Measurements from ENCODE around the gene MRPL52. TPM values are rescaled to one million over a fixed set of nuclear protein-coding genes. Genes with fewer than 3 reads are reported as not detected.

MRPL52 gene
- total and polyA plus RNA-seq, 8 donors = 25.2 to 194 (median 134) TPM; not detected in 1

DNA sequence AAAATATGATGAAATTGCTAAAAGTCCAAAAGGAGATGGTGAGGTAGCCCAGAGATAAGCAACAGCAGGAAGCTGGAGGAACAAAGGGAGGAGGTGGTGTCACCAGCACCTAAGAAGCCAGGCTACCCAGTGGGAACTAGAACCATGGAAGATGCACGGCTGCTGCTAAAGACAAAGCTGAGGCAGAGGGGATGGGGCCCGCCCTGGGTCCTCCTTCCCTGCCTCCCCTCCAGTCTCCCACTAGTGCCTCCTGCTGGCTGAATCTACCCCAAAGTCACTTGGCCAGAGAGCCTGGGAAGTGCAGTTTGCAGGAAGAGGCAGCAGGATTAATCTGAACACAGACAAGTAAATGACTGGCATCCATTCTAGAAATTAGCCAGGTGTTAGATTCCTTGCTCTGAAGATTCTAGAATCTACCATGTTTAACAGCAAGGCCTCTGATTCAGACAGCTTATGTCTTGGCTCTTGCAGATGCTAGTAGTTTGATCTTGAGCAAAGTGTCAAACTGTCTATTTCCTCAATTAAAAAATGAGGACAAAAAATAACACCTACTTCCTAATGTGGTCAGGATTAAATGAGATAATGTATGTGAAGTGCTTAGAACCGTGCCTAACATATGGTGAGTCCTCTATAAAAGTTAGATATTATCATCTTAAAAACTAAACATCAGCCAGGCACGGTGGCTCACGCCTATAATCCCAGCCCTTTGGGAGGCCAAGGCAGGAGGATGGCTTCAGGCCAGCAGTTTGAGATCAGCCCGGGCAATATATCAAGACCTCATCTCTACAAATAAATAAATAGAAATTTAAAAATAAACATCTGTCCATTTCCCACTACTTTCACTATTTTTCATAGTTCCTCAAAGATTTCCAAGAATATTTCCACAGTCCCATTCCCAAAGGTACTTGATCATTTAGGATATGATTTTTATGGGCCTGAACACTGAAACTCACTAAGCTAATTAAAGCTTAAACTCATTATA lies 36.0 kb downstream of the MRPL52 start:
- no peaks in the 10 kb centered on the region for H3K36me3 ChIP-seq
- no peak overlapping the region for H3K4me3 ChIP-seq
- H3K9me3 ChIP-seq = no peaks in the 10 kb centered on the region
- no peaks in the 10 kb centered on the region for H3K27me3 ChIP-seq
- TF ChIP-seq EP300 (IDR thresholded peaks at IDR 0.05) (no peak), POLR2A (IDR thresholded peaks at IDR 0.05) (no peak), POLR2AphosphoS5 (IDR thresholded peaks at IDR 0.05) (no peak)
- TF ChIP-seq, protein P1, sequence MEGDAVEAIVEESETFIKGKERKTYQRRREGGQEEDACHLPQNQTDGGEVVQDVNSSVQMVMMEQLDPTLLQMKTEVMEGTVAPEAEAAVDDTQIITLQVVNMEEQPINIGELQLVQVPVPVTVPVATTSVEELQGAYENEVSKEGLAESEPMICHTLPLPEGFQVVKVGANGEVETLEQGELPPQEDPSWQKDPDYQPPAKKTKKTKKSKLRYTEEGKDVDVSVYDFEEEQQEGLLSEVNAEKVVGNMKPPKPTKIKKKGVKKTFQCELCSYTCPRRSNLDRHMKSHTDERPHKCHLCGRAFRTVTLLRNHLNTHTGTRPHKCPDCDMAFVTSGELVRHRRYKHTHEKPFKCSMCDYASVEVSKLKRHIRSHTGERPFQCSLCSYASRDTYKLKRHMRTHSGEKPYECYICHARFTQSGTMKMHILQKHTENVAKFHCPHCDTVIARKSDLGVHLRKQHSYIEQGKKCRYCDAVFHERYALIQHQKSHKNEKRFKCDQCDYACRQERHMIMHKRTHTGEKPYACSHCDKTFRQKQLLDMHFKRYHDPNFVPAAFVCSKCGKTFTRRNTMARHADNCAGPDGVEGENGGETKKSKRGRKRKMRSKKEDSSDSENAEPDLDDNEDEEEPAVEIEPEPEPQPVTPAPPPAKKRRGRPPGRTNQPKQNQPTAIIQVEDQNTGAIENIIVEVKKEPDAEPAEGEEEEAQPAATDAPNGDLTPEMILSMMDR (IDR thresholded peaks at IDR 0.05) = no peak
- H3K4me1 ChIP-seq = peaks cover 9 to 17% (median 13%) of the 10 kb centered on the region in 4 donors
- DNase-seq = no peak
- 54 to 67% (median 62%) methylated on average over 6 of the region's 6 CpGs for WGBS, 5 donors
- H3K27ac ChIP-seq = no peak overlapping the region
- intact Hi-C loops (cut with DNase I; ENCODE audit: low total_unique reads) = no loop called here

DNA sequence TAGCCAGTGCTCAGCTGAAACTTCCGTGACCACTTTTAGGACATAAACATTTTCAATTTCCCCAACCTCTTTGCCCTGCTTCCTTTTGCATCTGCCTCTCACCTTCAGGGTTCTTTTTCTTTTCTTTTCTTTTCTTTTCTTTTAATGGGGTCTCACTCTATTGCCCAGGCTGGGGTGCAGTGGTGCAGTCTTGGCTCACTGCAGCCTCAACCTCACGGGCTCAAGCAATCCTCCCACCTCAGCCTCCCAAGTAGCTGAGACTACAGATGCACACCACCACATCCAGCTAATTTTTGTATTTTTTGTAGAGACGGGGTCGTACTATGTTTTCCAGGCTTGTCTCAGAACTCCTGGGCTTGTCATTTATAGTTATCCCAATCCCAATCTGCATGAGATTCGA lies 37.2 kb downstream of the MRPL52 start:
- intact Hi-C loops (cut with DNase I; ENCODE audit: low total_unique reads) = no loop called here
- WGBS, 5 donors = 94 to 98% (median 94%) methylated on average over 5 of the region's 5 CpGs
- no peaks in the 10 kb centered on the region for H3K36me3 ChIP-seq
- no peak overlapping the region for H3K4me3 ChIP-seq
- no peaks in the 10 kb centered on the region for H3K27me3 ChIP-seq
- H3K27ac ChIP-seq = no peak overlapping the region
- TF ChIP-seq EP300 (IDR thresholded peaks at IDR 0.05) = no peak
- TF ChIP-seq, protein P1 (IDR thresholded peaks at IDR 0.05) = no peak
- no peak for TF ChIP-seq POLR2AphosphoS5 (IDR thresholded peaks at IDR 0.05)
- no peak for TF ChIP-seq POLR2A (IDR thresholded peaks at IDR 0.05)
- H3K9me3 ChIP-seq = no peaks in the 10 kb centered on the region
- peaks cover 11 to 21% (median 15%) of the 10 kb centered on the region in 4 donors for H3K4me1 ChIP-seq
- no peak for DNase-seq

DNA sequence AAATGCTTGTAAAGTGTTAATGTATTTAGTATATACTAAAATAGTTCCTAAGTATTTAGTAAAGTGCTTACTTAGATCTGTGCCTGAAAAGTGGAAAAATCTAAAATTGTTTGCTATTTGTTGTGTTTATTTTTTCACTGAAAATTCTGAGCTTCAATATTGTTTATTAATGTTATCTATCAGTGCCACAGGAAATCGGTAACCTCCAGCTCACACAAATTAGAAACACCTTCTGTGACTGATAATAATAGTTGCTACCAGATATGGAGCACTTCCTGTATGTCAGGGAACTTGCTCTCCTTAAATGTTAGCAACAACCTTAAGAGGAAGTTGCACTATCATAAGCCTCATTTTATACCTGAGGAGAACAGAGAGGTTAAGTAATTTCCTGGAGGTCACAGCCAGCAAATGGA lies 41.1 kb downstream of the MRPL52 start:
- no peaks in the 10 kb centered on the region for H3K9me3 ChIP-seq
- peak overlapping the region; percentile 94 to 100 (median 99) for H3K27ac ChIP-seq
- H3K4me1 ChIP-seq = peaks cover 25 to 53% (median 41%) of the 10 kb centered on the region in 4 donors
- H3K36me3 ChIP-seq = peaks cover 19 to 28% (median 28%) of the 10 kb centered on the region in 4 donors
- TF ChIP-seq POLR2AphosphoS5 (IDR thresholded peaks at IDR 0.05) = peak in 1 of 3 donors; percentile 51
- no peak for TF ChIP-seq POLR2A (IDR thresholded peaks at IDR 0.05)
- no peak for TF ChIP-seq EP300 (IDR thresholded peaks at IDR 0.05)
- DNase-seq = no peak
- peak overlapping the region; percentile 70 to 99 (median 92) for H3K4me3 ChIP-seq
- 0 to 6% (median 3%) methylated on average over 1 of the region's 1 CpG for WGBS, 5 donors
- no peaks in the 10 kb centered on the region for H3K27me3 ChIP-seq
- intact Hi-C loops (cut with DNase I; ENCODE audit: low total_unique reads) = no loop called here

DNA sequence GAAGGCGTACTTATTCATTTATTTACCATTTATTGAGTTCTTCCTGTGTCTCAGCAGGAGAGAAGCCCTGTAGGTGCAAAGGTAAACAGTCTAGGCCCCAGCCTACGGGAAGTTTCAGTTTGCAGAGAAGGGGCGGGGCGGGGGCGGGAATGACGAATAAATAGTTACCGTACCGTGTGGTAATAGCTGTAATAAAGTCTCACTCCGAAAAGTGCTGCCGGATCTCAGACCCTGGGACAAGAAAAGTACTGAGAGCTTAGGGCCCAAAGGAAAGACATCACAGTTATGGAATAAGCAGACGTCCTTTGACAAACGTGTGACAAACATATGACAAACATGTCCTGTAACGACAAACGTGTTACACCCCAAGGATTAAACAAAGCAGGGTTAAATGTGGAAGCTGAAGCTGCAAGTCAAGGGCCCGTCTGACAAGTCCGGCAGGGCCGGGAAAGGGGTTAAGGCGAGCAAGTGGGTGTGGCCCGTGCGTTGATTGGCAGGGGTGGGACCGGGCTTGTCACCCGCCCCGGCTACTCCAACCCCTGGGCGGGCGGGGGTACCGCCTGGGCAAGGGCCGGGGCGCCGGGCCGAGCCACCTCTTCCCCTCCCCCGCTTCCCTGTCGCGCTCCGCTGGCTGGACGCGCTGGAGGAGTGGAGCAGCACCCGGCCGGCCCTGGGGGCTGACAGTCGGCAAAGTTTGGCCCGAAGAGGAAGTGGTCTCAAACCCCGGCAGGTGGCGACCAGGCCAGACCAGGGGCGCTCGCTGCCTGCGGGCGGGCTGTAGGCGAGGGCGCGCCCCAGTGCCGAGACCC lies 41.7 kb downstream of the MRPL52 start, which contains the start of gene LRP10:
LRP10 (plus strand) TSS at position 517 of the 809 bp plus-strand sequence. CDS start 564 bp downstream, outside the sequence.
- Histone ChIP-seq H3K9me3 (no peaks in the 10 kb centered on the region), H3K27ac (peak within 1 kb of the TSS; percentile 94 to 100 (median 99)), H3K36me3 (peaks cover 25 to 34% (median 34%) of the 10 kb centered on the region in 4 donors), H3K4me1 (peaks cover 25 to 59% (median 46%) of the 10 kb centered on the region in 4 donors), H3K4me3 (peak within 1 kb of the TSS; percentile 70 to 99 (median 92)), H3K27me3 (no peaks in the 10 kb centered on the region)
- WGBS, 5 donors = 0 to 2% (median 0%) methylated on average over 23 to 50 of the region's 50 CpGs
- intact Hi-C loops (cut with DNase I; ENCODE audit: low total_unique reads) = no loop called here
- TF ChIP-seq EP300 (IDR thresholded peaks at IDR 0.05) (no peak), POLR2A (IDR thresholded peaks at IDR 0.05) (peak in 1 of 4 donors; percentile 38), POLR2AphosphoS5 (IDR thresholded peaks at IDR 0.05) (peak; percentile 4 to 82 (median 73))
- TF ChIP-seq, protein P1 (IDR thresholded peaks at IDR 0.05) = no peak
- DNase-seq = peak; percentile 96 to 97

All from stomach (tissue), 9 donors.